GM21526 (cell line): ENCODE results near the gene TAF15.

Experiments used
- ATAC-seq: cut with Tn5 transposase; IDR thresholded peaks from one replicate; pipeline ENCODE4 v1.9.1; 2021; ENCODE audit warnings: moderate library complexity; ENCODE audit not compliant: unreplicated experiment, low FRiP score

The TAF15 gene

GRCh38 chr17:35816723-35817122 is 7.4 kb downstream of the TAF15 start:
- no peak for ATAC-seq

- ATAC-seq, result no peak
Measured at GRCh38 chr17:35817196-35817595, 7.9 kb downstream of the TAF15 start.

GRCh38 chr17:35819455-35819854 is 10.2 kb downstream of the TAF15 start:
- ATAC-seq, result no peak

GRCh38 chr17:35821308-35821707 is 12.0 kb downstream of the TAF15 start:
- ATAC-seq, result no peak

GRCh38 chr17:35825206-35825605 is 15.9 kb downstream of the TAF15 start:
- no peak for ATAC-seq

- ATAC-seq, result no peak
Measured at GRCh38 chr17:35841101-35841500, 31.8 kb downstream of the TAF15 start.

GRCh38 chr17:35841505-35841904 is 32.2 kb downstream of the TAF15 start:
- ATAC-seq, result no peak

GRCh38 chr17:35842239-35842638 is 33.0 kb downstream of the TAF15 start:
- no peak for ATAC-seq

- ATAC-seq, result no peak
Measured at GRCh38 chr17:35843698-35844097, 34.4 kb downstream of the TAF15 start.

- no peak for ATAC-seq
Measured at GRCh38 chr17:35844547-35844946, 35.3 kb downstream of the TAF15 start.

- no peak for ATAC-seq
Measured at GRCh38 chr17:35846055-35846809, 36.9 kb downstream of the TAF15 start.

- ATAC-seq, result no peak
Measured at GRCh38 chr17:35847006-35847405, 37.7 kb downstream of the TAF15 start.

GRCh38 chr17:35847633-35848373 is 38.5 kb downstream of the TAF15 start:
- no peak for ATAC-seq

GRCh38 chr17:35849469-35850348 is 40.4 kb downstream of the TAF15 start:
- no peak for ATAC-seq

GRCh38 chr17:35855965-35856364 is 46.7 kb downstream of the TAF15 start:
- no peak for ATAC-seq

- no peak for ATAC-seq
Measured at GRCh38 chr17:35856603-35857002, 47.3 kb downstream of the TAF15 start.

GRCh38 chr17:35864853-35865252 is 55.6 kb downstream of the TAF15 start:
- ATAC-seq, result no peak

- ATAC-seq, result no peak
Measured at GRCh38 chr17:35865412-35866340, 56.4 kb downstream of the TAF15 start.

GRCh38 chr17:35866341-35866950 is 57.2 kb downstream of the TAF15 start:
- no peak for ATAC-seq

- no peak for ATAC-seq
Measured at GRCh38 chr17:35867574-35867973, 58.3 kb downstream of the TAF15 start.
